Measurements from ENCODE around the gene FOXL1. TPM values are rescaled to one million over a fixed set of nuclear protein-coding genes. Genes with fewer than 3 reads are reported as not detected.

Gene FOXL1
- total RNA-seq, 1 donor from 2014 or later = 0.25 TPM

DNA sequence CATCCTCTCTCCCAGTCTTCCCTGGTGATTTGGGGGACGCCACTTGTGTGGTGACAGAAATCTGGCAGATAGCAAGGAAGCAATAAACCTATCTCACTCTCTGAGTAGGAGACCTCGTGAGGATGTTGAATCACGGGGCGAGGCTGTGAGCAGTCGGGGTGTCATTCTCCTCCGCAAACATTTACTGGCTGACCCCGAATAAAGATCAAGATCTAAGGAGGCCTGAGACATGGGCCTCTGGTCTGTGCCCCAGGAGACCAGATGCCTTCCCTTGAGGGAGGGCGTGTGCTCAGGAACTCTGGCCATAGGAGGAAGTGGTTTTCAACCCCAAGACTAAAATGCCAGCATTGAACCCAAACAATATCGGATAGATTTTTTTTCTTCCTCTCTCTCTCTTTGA lies 53.1 kb downstream of the FOXL1 start:
- no peak for DNase-seq (ENCODE audit: low read depth)

Other genes with a start within 250 kb of the FOXL1 start
- gene FOXF1, start 68.0 kb upstream of the FOXL1 start, total RNA-seq = not detected in 2 replicates
- gene MTHFSD, start 23.3 kb upstream of the FOXL1 start, total RNA-seq = 7.5 and 18.5 TPM in 2 replicates
- 0.17 and 0.35 TPM in 2 replicates for gene FOXC2, start 11.7 kb upstream of the FOXL1 start, total RNA-seq

Measured in renal cortical epithelial cell (primary cell).